ENCODE data around the gene PCDHA13.
"Not testable (repeated sequence)": the region's sequence is repeated elsewhere in the genome, so short reads cannot be mapped to it uniquely, and the experiment has no call there.

Gene PCDHA13

DNA sequence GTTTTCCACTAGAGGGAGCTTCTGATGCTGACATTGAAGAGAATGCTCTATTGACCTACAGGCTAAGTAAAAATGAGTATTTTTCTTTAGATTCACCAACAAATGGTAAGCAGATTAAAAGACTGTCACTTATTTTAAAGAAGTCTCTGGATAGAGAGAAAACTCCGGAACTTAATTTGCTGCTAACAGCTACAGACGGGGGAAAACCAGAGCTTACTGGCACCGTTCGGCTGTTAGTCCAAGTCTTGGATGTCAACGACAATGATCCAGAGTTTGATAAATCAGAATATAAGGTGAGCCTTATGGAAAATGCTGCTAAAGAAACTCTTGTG is 12.4 kb upstream of the PCDHA13 start:
- DNase-seq = no peak

GRCh38 chr5:140870221-140871201 is 11.4 kb upstream of the PCDHA13 start:
- DNase-seq = no peak

GRCh38 chr5:140875085-140876065 is 6.5 kb upstream of the PCDHA13 start, which contains the start of gene PCDHA12:
PCDHA12 (plus strand) TSS chr5:140875308; CDS start chr5:140875473, 165 bp downstream.
- no peak for DNase-seq

GRCh38 chr5:140876541-140877261 is 5.2 kb upstream of the PCDHA13 start:
- DNase-seq = not testable (repeated sequence)

DNA sequence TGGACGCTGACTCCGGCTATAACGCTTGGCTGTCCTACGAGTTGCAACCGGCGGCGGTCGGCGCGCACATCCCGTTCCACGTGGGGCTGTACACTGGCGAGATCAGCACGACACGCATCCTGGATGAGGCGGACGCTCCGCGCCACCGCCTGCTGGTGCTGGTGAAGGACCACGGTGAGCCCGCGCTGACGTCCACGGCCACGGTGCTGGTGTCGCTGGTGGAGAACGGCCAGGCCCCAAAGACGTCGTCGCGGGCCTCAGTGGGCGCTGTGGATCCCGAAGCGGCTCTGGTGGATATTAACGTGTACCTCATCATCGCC is 4.7 kb upstream of the PCDHA13 start:
- no peak for DNase-seq

- DNase-seq = no peak
Measured at GRCh38 chr5:140882591-140882899, 621 bp downstream of the PCDHA13 start.

DNA sequence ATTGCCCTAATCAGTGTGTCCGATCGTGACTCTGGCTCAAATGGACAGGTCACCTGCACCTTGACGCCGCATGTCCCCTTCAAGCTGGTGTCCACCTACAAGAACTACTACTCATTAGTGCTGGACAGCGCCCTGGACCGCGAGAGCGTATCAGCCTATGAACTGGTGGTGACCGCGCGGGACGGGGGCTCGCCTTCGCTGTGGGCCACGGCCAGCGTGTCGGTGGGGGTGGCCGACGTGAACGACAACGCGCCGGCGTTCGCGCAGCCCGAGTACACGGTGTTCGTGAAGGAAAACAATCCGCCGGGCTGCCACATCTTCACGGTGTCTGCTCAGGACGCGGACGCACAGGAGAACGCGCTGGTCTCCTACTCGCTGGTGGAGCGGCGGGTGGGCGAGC is 1.4 kb downstream of the PCDHA13 start:
- no peak for DNase-seq

- no peak for DNase-seq
Measured at GRCh38 chr5:140883927-140884697, 2.2 kb downstream of the PCDHA13 start.

- DNase-seq = no peak
Measured at GRCh38 chr5:140916325-140916724, 34.4 kb downstream of the PCDHA13 start.

DNA sequence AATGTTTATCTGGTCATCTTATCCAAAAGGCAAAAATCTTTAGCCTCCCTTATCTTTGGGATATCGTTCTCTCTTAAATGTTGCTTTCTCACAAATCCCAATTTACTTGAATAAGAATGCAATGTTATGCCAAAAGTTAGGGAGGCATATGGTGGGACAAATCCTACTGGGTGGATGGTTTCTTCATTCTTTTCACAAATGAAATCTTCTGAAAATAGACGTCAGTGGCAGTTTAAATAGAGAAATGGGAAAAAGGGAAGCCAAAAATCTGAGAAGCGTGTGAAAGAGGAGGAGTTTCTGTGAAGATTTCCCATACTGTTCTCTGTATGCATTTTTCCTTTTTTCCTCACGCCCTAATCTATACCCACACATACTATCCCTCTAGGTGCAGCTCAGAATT is 41.7 kb downstream of the PCDHA13 start:
- no peak for DNase-seq

DNA sequence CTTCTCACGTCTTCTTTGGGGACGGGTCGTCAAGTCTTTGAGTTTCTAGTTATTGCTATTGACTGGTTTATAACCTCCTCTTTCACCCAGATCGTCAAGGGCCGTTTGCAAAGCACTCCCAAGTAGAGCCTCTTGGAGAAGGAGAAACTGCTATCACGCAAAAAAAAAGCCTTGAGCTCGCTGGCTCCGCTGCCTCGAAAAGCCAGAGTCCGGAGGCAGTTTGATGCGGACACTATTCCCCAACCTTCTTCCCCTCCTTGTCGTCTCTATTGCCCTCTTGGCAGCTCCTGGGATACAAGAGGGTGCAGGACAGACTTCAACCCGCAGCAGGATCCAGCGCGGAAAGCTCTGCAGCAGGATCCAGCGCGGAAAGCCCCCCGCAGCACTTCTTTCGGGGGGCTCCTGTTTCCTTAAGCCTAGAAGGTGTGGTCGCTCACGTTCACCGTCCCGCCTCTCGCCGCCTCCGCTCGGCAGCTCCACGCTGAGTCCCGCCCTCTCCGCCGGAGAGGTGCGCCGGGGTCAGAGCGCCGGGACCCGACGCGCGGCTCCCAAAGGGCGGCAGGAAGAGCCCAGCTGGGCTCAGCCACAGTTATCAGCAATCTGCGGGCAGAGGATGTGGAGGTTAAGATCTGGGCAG is 44.0 kb downstream of the PCDHA13 start, which contains the start of gene PCDHAC1:
Gene PCDHAC1 (plus strand): TSS at position 494 of the 637 bp plus-strand sequence. CDS start 594 bp downstream, outside the sequence.
- DNase-seq = no peak

GRCh38 chr5:140926443-140927227 is 44.7 kb downstream of the PCDHA13 start:
- peak; percentile 31 for DNase-seq

- DNase-seq = no peak
Measured at GRCh38 chr5:140927228-140927573, 45.3 kb downstream of the PCDHA13 start.

Measured in activated CD4-positive, CD25-positive, alpha-beta regulatory T cell treated with anti-CD3 and anti-CD28 coated beads, Interleukin-2, amount 50 U/mL, for 72 hours (primary cell).